IPS-18a (cell line): ENCODE data around the gene SH3D19.

Experiments used
- H3K27ac ChIP-seq: one replicate; pipeline ENCODE4 v1.5.1; 2013; ENCODE audit warnings: low read length
- H3K27me3 ChIP-seq: one replicate; pipeline ENCODE4 v1.6.1; 2013; ENCODE audit warnings: mild to moderate bottlenecking, low read length; ENCODE audit not compliant: control insufficient read depth, insufficient read depth
- H3K36me3 ChIP-seq: one replicate; pipeline ENCODE4 v1.6.1; 2013; ENCODE audit warnings: low read depth, low read length; ENCODE audit not compliant: control insufficient read depth
- H3K4me1 ChIP-seq: one replicate; pipeline ENCODE4 v1.6.1; 2013; ENCODE audit warnings: low read depth, low read length; ENCODE audit not compliant: control insufficient read depth
- H3K4me3 ChIP-seq: one replicate; pipeline ENCODE4 v1.5.1; 2013; ENCODE audit warnings: low read length
- H3K9ac ChIP-seq: one replicate; pipeline ENCODE4 v1.6.1; 2013; ENCODE audit warnings: mild to moderate bottlenecking, low read length, moderate library complexity
- H3K9me3 ChIP-seq: one replicate; pipeline ENCODE4 v1.6.1; 2013; ENCODE audit warnings: low read depth, low read length; ENCODE audit not compliant: control insufficient read depth

The SH3D19 gene

GRCh38 chr4:151202851-151203455 lies 122.5 kb downstream of the SH3D19 start:
- Histone ChIP-seq H3K27ac (no peak overlapping the region), H3K9me3 (no peaks in the 10 kb centered on the region), H3K36me3 (no peaks in the 10 kb centered on the region), H3K4me1 (peaks cover 5% of the 10 kb centered on the region), H3K4me3 (no peak overlapping the region), H3K9ac (no peak overlapping the region), H3K27me3 (no peaks in the 10 kb centered on the region)

- no peaks in the 10 kb centered on the region for H3K36me3 ChIP-seq
- no peaks in the 10 kb centered on the region for H3K27me3 ChIP-seq
- H3K9ac ChIP-seq: no peak overlapping the region
- H3K27ac ChIP-seq: no peak overlapping the region
- H3K4me3 ChIP-seq: no peak overlapping the region
- no peaks in the 10 kb centered on the region for H3K9me3 ChIP-seq
- H3K4me1 ChIP-seq: peaks cover 5% of the 10 kb centered on the region
Measured at GRCh38 chr4:151202381-151202780, 123.0 kb downstream of the SH3D19 start.

- Histone ChIP-seq H3K36me3 (no peaks in the 10 kb centered on the region), H3K27ac (no peak overlapping the region), H3K27me3 (no peaks in the 10 kb centered on the region), H3K9me3 (no peaks in the 10 kb centered on the region), H3K4me3 (no peak overlapping the region), H3K4me1 (peaks cover 5% of the 10 kb centered on the region), H3K9ac (no peak overlapping the region)
Measured at GRCh38 chr4:151199319-151200190, 125.8 kb downstream of the SH3D19 start.

GRCh38 chr4:151198748-151199147 lies 126.7 kb downstream of the SH3D19 start:
- H3K36me3 ChIP-seq: no peaks in the 10 kb centered on the region
- peaks cover 5% of the 10 kb centered on the region for H3K4me1 ChIP-seq
- H3K9ac ChIP-seq: no peak overlapping the region
- no peak overlapping the region for H3K27ac ChIP-seq
- no peaks in the 10 kb centered on the region for H3K9me3 ChIP-seq
- no peaks in the 10 kb centered on the region for H3K27me3 ChIP-seq
- no peak overlapping the region for H3K4me3 ChIP-seq

GRCh38 chr4:151197247-151197646 lies 128.2 kb downstream of the SH3D19 start:
- Histone ChIP-seq H3K27ac (no peak overlapping the region), H3K4me3 (no peak overlapping the region), H3K36me3 (no peaks in the 10 kb centered on the region), H3K27me3 (no peaks in the 10 kb centered on the region), H3K9ac (no peak overlapping the region), H3K4me1 (no peaks in the 10 kb centered on the region), H3K9me3 (no peaks in the 10 kb centered on the region)

GRCh38 chr4:151195801-151196200 lies 129.6 kb downstream of the SH3D19 start:
- Histone ChIP-seq H3K9ac (no peak overlapping the region), H3K4me3 (no peak overlapping the region), H3K27me3 (no peaks in the 10 kb centered on the region), H3K9me3 (no peaks in the 10 kb centered on the region), H3K4me1 (no peaks in the 10 kb centered on the region), H3K27ac (no peak overlapping the region), H3K36me3 (no peaks in the 10 kb centered on the region)

- H3K36me3 ChIP-seq: no peaks in the 10 kb centered on the region
- H3K27ac ChIP-seq: no peak overlapping the region
- no peaks in the 10 kb centered on the region for H3K9me3 ChIP-seq
- no peaks in the 10 kb centered on the region for H3K27me3 ChIP-seq
- H3K4me3 ChIP-seq: no peak overlapping the region
- no peak overlapping the region for H3K9ac ChIP-seq
- no peaks in the 10 kb centered on the region for H3K4me1 ChIP-seq
Measured at GRCh38 chr4:151193414-151193813, 132.0 kb downstream of the SH3D19 start.

- Histone ChIP-seq H3K36me3 (no peaks in the 10 kb centered on the region), H3K9me3 (no peaks in the 10 kb centered on the region), H3K27ac (no peak overlapping the region), H3K9ac (no peak overlapping the region), H3K4me1 (no peaks in the 10 kb centered on the region), H3K4me3 (no peak overlapping the region), H3K27me3 (no peaks in the 10 kb centered on the region)
Measured at GRCh38 chr4:151192556-151193235, 132.7 kb downstream of the SH3D19 start.

GRCh38 chr4:151184523-151185458 lies 140.6 kb downstream of the SH3D19 start:
- H3K27ac ChIP-seq: no peak overlapping the region

GRCh38 chr4:151182455-151182996 lies 142.9 kb downstream of the SH3D19 start:
- Histone ChIP-seq H3K4me3 (no peak overlapping the region), H3K9ac (no peak overlapping the region), H3K4me1 (peaks cover 6% of the 10 kb centered on the region), H3K27me3 (no peaks in the 10 kb centered on the region), H3K9me3 (no peaks in the 10 kb centered on the region), H3K27ac (no peak overlapping the region), H3K36me3 (no peaks in the 10 kb centered on the region)

More at GRCh38 chr4:151184523-151185458, 140.6 kb downstream of the SH3D19 start:
- Histone ChIP-seq H3K27me3 (no peaks in the 10 kb centered on the region), H3K9me3 (no peaks in the 10 kb centered on the region), H3K4me3 (no peak overlapping the region), H3K9ac (no peak overlapping the region), H3K4me1 (peaks cover 6% of the 10 kb centered on the region), H3K36me3 (no peaks in the 10 kb centered on the region)
